Measurements from ENCODE around the gene PRSS23. TPM values are rescaled to one million over a fixed set of nuclear protein-coding genes. Genes with fewer than 3 reads are reported as not detected.
A peak's percentile ranks its signal among the peaks of the same experiment; 100 is the strongest.

Gene PRSS23
- total RNA-seq, 2 donors from 2014 or later = 90.3 to 253 TPM

GRCh38 chr11:86811637-86812321, 11.4 kb downstream of the PRSS23 start:
- no peak overlapping the region for H3K4me3 ChIP-seq
- TF ChIP-seq CTCF (IDR thresholded peaks at IDR 0.05) = no peak
- DNase-seq (ENCODE audit: low spot score) (no peak), ATAC-seq (ENCODE audit: insufficient number of reproducible peaks, low FRiP score, low read depth) (no peak)
- H3K36me3 ChIP-seq = peaks cover 8% of the 10 kb centered on the region
- H3K27ac ChIP-seq = no peak overlapping the region
- no peaks in the 10 kb centered on the region for H3K9me3 ChIP-seq
- H3K27me3 ChIP-seq (replicated peaks; ENCODE audit: insufficient read depth) = no peaks in the 10 kb centered on the region
- peaks cover 15 to 51% of the 10 kb centered on the region in 2 donors for H3K4me1 ChIP-seq (ENCODE audit: control insufficient read depth in 1 of 2, low read depth in 2 of 2)

GRCh38 chr11:86812322-86812670, 12.0 kb downstream of the PRSS23 start:
- DNase-seq (ENCODE audit: low spot score) (no peak), ATAC-seq (ENCODE audit: insufficient number of reproducible peaks, low FRiP score, low read depth) (no peak)
- no peak for TF ChIP-seq CTCF (IDR thresholded peaks at IDR 0.05)
- Histone ChIP-seq H3K4me1 (ENCODE audit: control insufficient read depth in 1 of 2, low read depth in 2 of 2) (peaks cover 15 to 56% of the 10 kb centered on the region in 2 donors), H3K4me3 (no peak overlapping the region), H3K27me3 (replicated peaks; ENCODE audit: insufficient read depth) (no peaks in the 10 kb centered on the region), H3K36me3 (peaks cover 8% of the 10 kb centered on the region), H3K27ac (no peak overlapping the region), H3K9me3 (no peaks in the 10 kb centered on the region)

- Histone ChIP-seq H3K4me3 (no peak overlapping the region), H3K36me3 (peaks cover 4% of the 10 kb centered on the region), H3K4me1 (ENCODE audit: control insufficient read depth in 1 of 2, low read depth in 2 of 2) (peaks cover 17 to 63% of the 10 kb centered on the region in 2 donors), H3K27me3 (replicated peaks; ENCODE audit: insufficient read depth) (no peaks in the 10 kb centered on the region), H3K27ac (no peak overlapping the region), H3K9me3 (no peaks in the 10 kb centered on the region)
- no peak for TF ChIP-seq CTCF (IDR thresholded peaks at IDR 0.05)
- ATAC-seq (ENCODE audit: insufficient number of reproducible peaks, low FRiP score, low read depth) (no peak), DNase-seq (ENCODE audit: low spot score) (no peak)
These were observed 12.6 kb downstream of the PRSS23 start for GRCh38 chr11:86812981-86813380.

GRCh38 chr11:86814775-86815174, 14.4 kb downstream of the PRSS23 start:
- Histone ChIP-seq H3K9me3 (no peaks in the 10 kb centered on the region), H3K4me3 (no peak overlapping the region), H3K27ac (peak overlapping the region; percentile 62 to 69), H3K36me3 (no peaks in the 10 kb centered on the region), H3K27me3 (replicated peaks; ENCODE audit: insufficient read depth) (no peaks in the 10 kb centered on the region), H3K4me1 (ENCODE audit: control insufficient read depth in 1 of 2, low read depth in 2 of 2) (peaks cover 20 to 60% of the 10 kb centered on the region in 2 donors)
- ATAC-seq (ENCODE audit: insufficient number of reproducible peaks, low FRiP score, low read depth) (peak; percentile 25), DNase-seq (ENCODE audit: low spot score) (no peak)
- no peak for TF ChIP-seq CTCF (IDR thresholded peaks at IDR 0.05)

GRCh38 chr11:86815726-86816125, 15.4 kb downstream of the PRSS23 start:
- H3K9me3 ChIP-seq = no peaks in the 10 kb centered on the region
- DNase-seq (ENCODE audit: low spot score) (no peak), ATAC-seq (ENCODE audit: insufficient number of reproducible peaks, low FRiP score, low read depth) (no peak)
- TF ChIP-seq CTCF (IDR thresholded peaks at IDR 0.05) = no peak
- peaks cover 20 to 51% of the 10 kb centered on the region in 2 donors for H3K4me1 ChIP-seq (ENCODE audit: control insufficient read depth in 1 of 2, low read depth in 2 of 2)
- H3K27ac ChIP-seq = peak overlapping the region; percentile 62 to 69
- no peaks in the 10 kb centered on the region for H3K27me3 ChIP-seq (replicated peaks; ENCODE audit: insufficient read depth)
- H3K36me3 ChIP-seq = no peaks in the 10 kb centered on the region
- no peak overlapping the region for H3K4me3 ChIP-seq
